Tibial nerve (tissue), 4 donors: ENCODE measurements around the gene KRT5. TPM values are rescaled to one million over a fixed set of nuclear protein-coding genes. Genes with fewer than 3 reads are reported as not detected.

Source experiments
- DNase-seq, 2 donors: peaks; one replicate each; pipeline ENCODE4 v3.0.0-alpha.2; 2019; ENCODE audit warnings: low spot score in 2 of 2
- H3K27ac ChIP-seq, 4 donors: fragments of 200-600 bp; sonication (generic) in 3 of 4; one replicate each; pipeline ENCODE4 v1.5.1; 2017 to 2019; ENCODE audit warnings: mild to moderate bottlenecking in 1 of 4
- H3K27me3 ChIP-seq, 2 donors: fragments of 200-600 bp; sonication (generic) in 1 of 2; one replicate each; pipeline versions ENCODE4 v1.5.1 to v1.6.0; 2017 to 2019
- H3K36me3 ChIP-seq, 3 donors: fragments of 200-600 bp; sonication (generic); one replicate each; pipeline ENCODE4 v1.5.1; 2018 to 2019
- H3K4me1 ChIP-seq, 4 donors: fragments of 200-600 bp; sonication (generic) in 3 of 4; one replicate each; pipeline ENCODE4 v1.5.1; 2017 to 2019
- H3K4me3 ChIP-seq, 4 donors: fragments of 200-600 bp; sonication (generic) in 3 of 4; one replicate each; pipeline ENCODE4 v1.5.1; 2017 to 2019; ENCODE audit warnings: mild to moderate bottlenecking in 1 of 4, moderate library complexity in 1 of 4
- H3K9me3 ChIP-seq, 4 donors: fragments of 200-600 bp; sonication (generic) in 3 of 4; one replicate each; pipeline ENCODE4 v1.5.1; 2017 to 2019
- EP300 ChIP-seq, 2 donors: sonication (generic); formaldehyde crosslinking; IDR thresholded peaks; one replicate each; pipeline ENCODE4 v1.6.1; 2017; ENCODE audit warnings: antibody characterized with exemption in 2 of 2, mild to moderate bottlenecking in 1 of 2
- POLR2A ChIP-seq, 2 donors: fragments of 450-650 bp; IDR thresholded peaks; one replicate each; pipeline ENCODE4 v1.6.1; 2017; ENCODE audit warnings: antibody characterized with exemption in 2 of 2, mild to moderate bottlenecking in 2 of 2, moderate library complexity in 2 of 2
- whole genome bisulfite sequencing, 2 donors: methylation state at CpG; one replicate each; pipeline ENCODE4 v1.1.5; 2018; 5-methylcytosine and 5-hydroxymethylcytosine counted together
- total RNA-seq, 4 donors: library from RNA; depleted of rRNA; stranded (reverse); fragments of >200 nt; gene quantifications; one replicate each; pipeline ENCODE4 v1.1.0, GENCODE V29; 2016
- TF ChIP-seq, protein P1 (sequence below), 5 experiments: fragments of 200-600 bp in 3 of 5; fragments of 450-650 bp in 2 of 5; sonication (generic) in 3 of 5; IDR thresholded peaks; one replicate each; pipeline ENCODE4 v1.5.1; 2016 to 2019; ENCODE audit warnings: antibody characterized with exemption in 5 of 5, mild to moderate bottlenecking in 3 of 5, moderate library complexity in 2 of 5

The KRT5 gene
- total RNA-seq, 4 donors from 2014 or later, result 0.22 to 2.7 TPM; not detected in 2

- Histone ChIP-seq H3K36me3 (no peaks in the 10 kb centered on the region), H3K4me1 (peaks cover 0 to 5% (median 0%) of the 10 kb centered on the region in 4 donors), H3K9me3 (no peaks in the 10 kb centered on the region), H3K27ac (no peak overlapping the region), H3K4me3 (no peak overlapping the region), H3K27me3 (no peaks in the 10 kb centered on the region)
- TF ChIP-seq, protein P1, sequence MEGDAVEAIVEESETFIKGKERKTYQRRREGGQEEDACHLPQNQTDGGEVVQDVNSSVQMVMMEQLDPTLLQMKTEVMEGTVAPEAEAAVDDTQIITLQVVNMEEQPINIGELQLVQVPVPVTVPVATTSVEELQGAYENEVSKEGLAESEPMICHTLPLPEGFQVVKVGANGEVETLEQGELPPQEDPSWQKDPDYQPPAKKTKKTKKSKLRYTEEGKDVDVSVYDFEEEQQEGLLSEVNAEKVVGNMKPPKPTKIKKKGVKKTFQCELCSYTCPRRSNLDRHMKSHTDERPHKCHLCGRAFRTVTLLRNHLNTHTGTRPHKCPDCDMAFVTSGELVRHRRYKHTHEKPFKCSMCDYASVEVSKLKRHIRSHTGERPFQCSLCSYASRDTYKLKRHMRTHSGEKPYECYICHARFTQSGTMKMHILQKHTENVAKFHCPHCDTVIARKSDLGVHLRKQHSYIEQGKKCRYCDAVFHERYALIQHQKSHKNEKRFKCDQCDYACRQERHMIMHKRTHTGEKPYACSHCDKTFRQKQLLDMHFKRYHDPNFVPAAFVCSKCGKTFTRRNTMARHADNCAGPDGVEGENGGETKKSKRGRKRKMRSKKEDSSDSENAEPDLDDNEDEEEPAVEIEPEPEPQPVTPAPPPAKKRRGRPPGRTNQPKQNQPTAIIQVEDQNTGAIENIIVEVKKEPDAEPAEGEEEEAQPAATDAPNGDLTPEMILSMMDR (IDR thresholded peaks at IDR 0.05), result no peak
- TF ChIP-seq EP300 (IDR thresholded peaks at IDR 0.05) (no peak), POLR2A (IDR thresholded peaks at IDR 0.05) (no peak)
- no peak for DNase-seq
- 80 to 88% methylated on average over 5 of the region's 5 CpGs for WGBS, 2 donors
Measured at GRCh38 chr12:52524898-52525591, 4.9 kb upstream of the KRT5 start.

DNA sequence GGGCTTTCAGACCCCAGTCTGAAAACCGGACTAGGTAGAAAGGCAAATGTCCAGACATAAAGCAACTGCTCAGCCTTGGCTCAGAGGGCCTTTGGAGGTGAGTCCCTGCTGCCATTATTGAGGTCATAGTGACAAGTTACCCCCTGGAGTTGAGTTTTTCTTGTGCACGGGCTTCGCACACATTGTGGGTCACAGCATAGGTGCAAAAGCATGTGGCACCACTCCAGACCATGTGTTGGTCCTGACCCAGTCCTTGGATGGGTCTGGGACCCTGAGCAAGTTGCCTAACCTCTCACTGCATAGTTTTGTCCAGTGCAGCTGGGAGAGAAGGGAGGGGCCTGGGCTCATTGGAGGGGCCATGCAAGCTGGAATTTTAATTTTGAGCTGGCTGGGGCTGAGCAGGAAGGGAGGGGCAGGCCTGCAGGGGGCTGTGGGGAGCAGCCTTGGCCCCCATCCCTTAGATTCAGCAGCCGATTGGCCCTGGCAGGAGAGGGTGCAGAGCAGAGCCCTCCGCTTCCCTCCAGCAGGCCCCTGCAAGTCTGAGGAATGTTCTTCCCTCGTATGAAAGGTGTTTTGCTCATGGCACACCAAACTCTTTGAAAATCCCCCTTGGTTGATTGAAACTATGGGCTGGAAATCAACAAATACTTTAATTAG is 4.2 kb upstream of the KRT5 start:
- Histone ChIP-seq H3K4me3 (no peak overlapping the region), H3K4me1 (peaks cover 0 to 5% (median 0%) of the 10 kb centered on the region in 4 donors), H3K9me3 (no peaks in the 10 kb centered on the region), H3K27ac (no peak overlapping the region), H3K27me3 (no peaks in the 10 kb centered on the region), H3K36me3 (no peaks in the 10 kb centered on the region)
- TF ChIP-seq EP300 (IDR thresholded peaks at IDR 0.05), result no peak
- TF ChIP-seq, protein P1 (IDR thresholded peaks at IDR 0.05), result no peak
- no peak for TF ChIP-seq POLR2A (IDR thresholded peaks at IDR 0.05)
- DNase-seq, result no peak
- 54 to 59% methylated on average over 6 of the region's 6 CpGs for WGBS, 2 donors

- Histone ChIP-seq H3K4me3 (no peak overlapping the region), H3K36me3 (no peaks in the 10 kb centered on the region), H3K27me3 (no peaks in the 10 kb centered on the region), H3K27ac (no peak overlapping the region), H3K9me3 (no peaks in the 10 kb centered on the region), H3K4me1 (peaks cover 0 to 5% (median 0%) of the 10 kb centered on the region in 4 donors)
- DNase-seq, result no peak
- 50 to 74% methylated on average over 4 of the region's 4 CpGs for WGBS, 2 donors
- TF ChIP-seq, protein P1 (IDR thresholded peaks at IDR 0.05), result no peak
- TF ChIP-seq EP300 (IDR thresholded peaks at IDR 0.05) (no peak), POLR2A (IDR thresholded peaks at IDR 0.05) (no peak)
Measured at GRCh38 chr12:52523824-52524223, 3.6 kb upstream of the KRT5 start.

DNA sequence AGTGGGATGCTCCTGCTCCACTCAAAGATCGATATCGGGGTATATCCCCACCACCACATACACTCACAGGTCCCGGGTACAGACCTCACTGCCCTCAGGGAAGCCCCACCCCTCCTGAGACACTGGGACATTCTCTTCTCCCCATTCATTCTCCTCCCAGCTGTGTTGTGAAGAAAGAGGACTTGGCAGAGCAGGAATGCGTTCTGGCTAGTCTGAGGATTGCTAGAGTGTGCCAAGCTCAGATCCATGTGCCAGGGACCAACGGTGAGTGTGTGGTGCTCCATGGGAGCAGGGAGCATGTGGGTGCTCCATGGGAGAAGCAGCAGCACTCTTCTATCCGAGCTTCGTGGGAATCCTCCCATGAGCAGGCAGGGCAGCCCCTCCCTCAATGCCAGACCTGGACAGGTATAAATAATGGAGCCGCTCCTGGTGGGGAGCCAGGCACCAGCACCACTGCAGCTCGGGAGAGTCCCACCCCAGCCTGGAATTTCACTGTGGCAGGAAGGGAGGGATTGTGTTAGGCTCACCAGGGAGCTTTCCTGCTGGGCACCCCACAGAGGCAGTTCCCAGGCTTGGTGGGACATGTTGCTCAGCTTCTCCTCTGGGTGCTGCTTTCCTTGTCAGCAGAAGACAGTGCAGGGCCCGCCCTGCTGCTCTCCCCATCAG is 2.3 kb upstream of the KRT5 start:
- Histone ChIP-seq H3K27ac (no peak overlapping the region), H3K36me3 (no peaks in the 10 kb centered on the region), H3K9me3 (no peaks in the 10 kb centered on the region), H3K27me3 (no peaks in the 10 kb centered on the region), H3K4me1 (peaks cover 0 to 5% (median 0%) of the 10 kb centered on the region in 4 donors), H3K4me3 (no peak overlapping the region)
- no peak for DNase-seq
- TF ChIP-seq POLR2A (IDR thresholded peaks at IDR 0.05) (no peak), EP300 (IDR thresholded peaks at IDR 0.05) (no peak)
- TF ChIP-seq, protein P1 (IDR thresholded peaks at IDR 0.05), result no peak
- 61 to 64% methylated on average over 8 to 10 of the region's 10 CpGs for WGBS, 2 donors
